Measurements from ENCODE around the gene IL3. TPM values are rescaled to one million over a fixed set of nuclear protein-coding genes. Genes with fewer than 3 reads are reported as not detected.

The IL3 gene
- total and polyA plus RNA-seq, 12 donors: not detected

DNA sequence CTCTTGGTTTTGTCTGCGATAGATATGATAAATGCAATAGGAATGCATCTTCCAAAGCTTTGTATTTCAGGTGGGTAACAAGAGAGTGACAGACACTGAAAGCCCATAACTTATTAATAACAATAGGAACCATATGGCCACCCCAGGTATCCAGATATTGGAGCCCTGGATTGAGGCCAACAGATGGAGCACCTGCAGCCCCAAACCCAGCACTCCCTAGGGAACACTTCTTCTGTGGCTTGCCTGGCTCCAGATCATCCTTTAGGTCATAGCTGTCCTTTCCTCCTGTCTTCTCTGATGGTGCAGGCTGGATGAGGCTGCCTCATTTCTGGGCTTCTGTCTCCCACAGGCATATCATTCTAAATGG, 5.0 kb upstream of the IL3 start:
- no peaks in the 10 kb centered on the region for H3K27me3 ChIP-seq
- H3K4me3 ChIP-seq: no peak overlapping the region
- intact Hi-C loops (cut with DNase I): no loop called here
- no peaks in the 10 kb centered on the region for H3K9me3 ChIP-seq
- ATAC-seq: no peak
- DNase-seq: no peak
- TF ChIP-seq, protein P1, sequence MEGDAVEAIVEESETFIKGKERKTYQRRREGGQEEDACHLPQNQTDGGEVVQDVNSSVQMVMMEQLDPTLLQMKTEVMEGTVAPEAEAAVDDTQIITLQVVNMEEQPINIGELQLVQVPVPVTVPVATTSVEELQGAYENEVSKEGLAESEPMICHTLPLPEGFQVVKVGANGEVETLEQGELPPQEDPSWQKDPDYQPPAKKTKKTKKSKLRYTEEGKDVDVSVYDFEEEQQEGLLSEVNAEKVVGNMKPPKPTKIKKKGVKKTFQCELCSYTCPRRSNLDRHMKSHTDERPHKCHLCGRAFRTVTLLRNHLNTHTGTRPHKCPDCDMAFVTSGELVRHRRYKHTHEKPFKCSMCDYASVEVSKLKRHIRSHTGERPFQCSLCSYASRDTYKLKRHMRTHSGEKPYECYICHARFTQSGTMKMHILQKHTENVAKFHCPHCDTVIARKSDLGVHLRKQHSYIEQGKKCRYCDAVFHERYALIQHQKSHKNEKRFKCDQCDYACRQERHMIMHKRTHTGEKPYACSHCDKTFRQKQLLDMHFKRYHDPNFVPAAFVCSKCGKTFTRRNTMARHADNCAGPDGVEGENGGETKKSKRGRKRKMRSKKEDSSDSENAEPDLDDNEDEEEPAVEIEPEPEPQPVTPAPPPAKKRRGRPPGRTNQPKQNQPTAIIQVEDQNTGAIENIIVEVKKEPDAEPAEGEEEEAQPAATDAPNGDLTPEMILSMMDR (IDR thresholded peaks at IDR 0.05): no peak
- H3K27ac ChIP-seq: no peak overlapping the region
- H3K4me1 ChIP-seq: no peaks in the 10 kb centered on the region
- 91 to 98% methylated on average over 1 of the region's 1 CpG for WGBS, 2 donors
- H3K36me3 ChIP-seq: no peaks in the 10 kb centered on the region

DNA sequence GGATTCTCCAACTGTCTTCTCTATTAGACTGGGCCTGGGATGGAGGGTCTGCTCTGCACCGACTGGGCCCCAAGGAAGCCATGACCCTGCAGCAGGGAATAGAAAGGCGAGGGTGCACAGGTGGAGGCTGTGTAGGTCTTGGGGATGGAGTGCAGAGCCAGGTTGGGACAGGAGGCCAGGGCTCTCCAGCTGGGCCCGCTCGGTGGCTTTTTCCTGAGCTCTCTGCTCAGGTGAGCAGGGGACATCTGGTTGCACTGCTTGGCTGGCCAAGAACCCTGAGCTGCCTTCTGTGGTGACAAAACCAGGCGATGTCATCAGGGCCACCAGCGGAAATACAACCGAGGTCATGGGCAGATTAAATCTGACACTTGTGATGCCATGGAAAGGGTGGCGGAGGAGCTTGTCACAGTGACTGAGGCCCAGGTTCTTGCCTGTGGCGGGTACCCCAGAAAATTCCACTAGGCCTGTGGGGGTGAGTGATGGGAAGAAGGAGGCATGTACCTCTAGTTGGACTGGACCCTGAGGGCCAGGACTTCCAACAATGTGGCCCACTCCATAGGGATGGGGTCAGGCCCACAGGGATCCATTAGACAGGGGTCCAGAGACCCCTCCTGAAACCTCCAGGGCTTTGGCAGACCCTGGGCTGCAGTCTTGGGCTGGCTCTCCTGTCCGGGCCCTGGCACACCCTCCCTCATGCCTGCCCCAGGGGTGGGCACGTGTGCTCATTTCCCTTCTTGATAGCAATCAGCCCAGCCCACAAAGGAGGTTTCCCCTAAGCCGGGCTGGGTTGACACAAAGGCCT, 4.4 kb upstream of the IL3 start:
- no peaks in the 10 kb centered on the region for H3K36me3 ChIP-seq
- DNase-seq: no peak
- WGBS, 2 donors: 77 to 78% methylated on average over 12 of the region's 12 CpGs
- H3K9me3 ChIP-seq: no peaks in the 10 kb centered on the region
- intact Hi-C loops (cut with DNase I): no loop called here
- TF ChIP-seq, protein P1 (IDR thresholded peaks at IDR 0.05): no peak
- peak in 4 of 8 donors; percentile 15 to 59 (median 30) for ATAC-seq
- H3K27me3 ChIP-seq: no peaks in the 10 kb centered on the region
- no peaks in the 10 kb centered on the region for H3K4me1 ChIP-seq
- H3K27ac ChIP-seq: no peak overlapping the region
- no peak overlapping the region for H3K4me3 ChIP-seq

DNA sequence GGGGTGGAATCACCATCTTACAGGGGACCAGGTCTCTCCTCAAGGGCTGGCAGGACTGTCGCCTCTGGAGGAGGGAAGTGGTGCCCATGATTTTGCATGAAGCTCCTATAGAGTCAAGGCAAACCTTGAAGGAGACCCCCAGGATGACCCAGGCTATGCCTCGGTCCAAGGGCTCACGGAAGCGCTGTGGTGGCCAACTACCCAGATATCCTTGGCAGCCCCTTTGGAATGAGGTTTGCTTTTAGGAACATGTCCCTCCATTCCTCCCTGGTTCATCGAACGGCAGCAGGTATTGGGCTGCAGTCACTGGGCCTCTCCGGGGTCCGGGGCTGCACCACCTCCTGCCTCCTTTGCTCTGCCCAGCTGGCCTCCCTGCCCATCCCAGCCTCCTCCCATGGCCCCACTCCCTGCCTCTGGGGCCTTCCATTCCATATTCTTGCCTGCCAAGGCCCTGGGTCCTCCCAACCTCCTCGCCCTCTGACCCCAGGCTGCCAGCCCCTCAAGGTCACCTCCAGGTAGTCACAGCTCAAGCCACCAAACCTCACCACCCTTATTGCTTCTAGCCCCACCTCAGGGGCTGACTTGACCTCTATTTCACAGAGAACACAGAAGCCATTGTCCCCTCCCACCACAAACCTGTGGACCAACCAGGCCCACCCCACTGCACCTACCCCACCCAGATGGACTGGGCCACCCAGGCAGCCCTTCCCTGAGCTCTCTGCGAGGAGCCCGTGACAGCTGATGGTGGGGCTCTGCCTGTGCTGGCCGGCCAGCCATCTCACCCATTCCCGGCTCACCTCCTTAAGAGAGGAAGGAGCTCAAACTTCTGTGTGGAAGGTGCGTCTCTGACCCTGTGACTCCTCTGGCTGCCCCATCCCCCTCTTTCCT, 3.6 kb upstream of the IL3 start:
- no peak overlapping the region for H3K27ac ChIP-seq
- no peak overlapping the region for H3K4me3 ChIP-seq
- H3K4me1 ChIP-seq: no peaks in the 10 kb centered on the region
- H3K36me3 ChIP-seq: no peaks in the 10 kb centered on the region
- TF ChIP-seq, protein P1 (IDR thresholded peaks at IDR 0.05): no peak
- intact Hi-C loops (cut with DNase I): no loop called here
- DNase-seq: no peak
- 86 to 90% methylated on average over 13 to 14 of the region's 14 CpGs for WGBS, 2 donors
- no peaks in the 10 kb centered on the region for H3K27me3 ChIP-seq
- no peaks in the 10 kb centered on the region for H3K9me3 ChIP-seq
- ATAC-seq: no peak

DNA sequence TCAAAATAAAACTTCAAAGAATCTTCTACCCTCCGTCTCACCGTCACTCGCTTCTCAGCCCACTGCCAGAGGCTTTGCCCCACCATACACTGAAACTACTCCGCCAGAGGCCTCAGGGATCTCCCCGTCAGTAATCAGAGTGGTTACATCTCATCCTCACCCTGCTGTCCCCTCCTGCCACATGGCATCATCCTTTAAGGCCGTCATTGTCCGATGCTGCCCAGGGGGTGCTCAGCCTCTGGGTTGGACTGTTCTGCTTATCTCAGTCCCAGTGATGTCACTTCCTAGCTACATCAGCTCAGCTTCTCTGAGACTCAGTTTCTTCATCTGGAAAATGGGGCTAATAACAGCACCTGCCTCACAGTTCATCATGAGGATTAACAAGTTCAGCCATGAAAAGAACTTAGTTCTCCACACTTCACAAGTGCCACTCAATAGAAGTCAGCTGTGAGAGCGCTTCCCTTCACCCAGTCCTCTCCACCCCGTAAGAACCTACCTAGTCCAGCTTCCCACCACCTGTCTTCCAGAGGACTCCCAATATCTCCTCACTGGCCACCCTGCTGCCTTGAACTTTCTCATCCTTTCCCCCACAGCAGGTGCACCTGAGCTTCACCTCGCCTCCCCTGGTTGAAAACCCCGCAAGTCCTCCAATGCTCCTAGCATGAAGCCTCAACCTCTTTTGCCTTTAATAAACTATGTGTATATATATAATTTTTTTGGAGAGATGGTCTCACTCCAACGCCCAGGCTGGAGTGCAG, 2.8 kb upstream of the IL3 start:
- WGBS, 2 donors: 85 to 89% methylated on average over 12 of the region's 12 CpGs
- no peaks in the 10 kb centered on the region for H3K4me1 ChIP-seq
- no peak for DNase-seq
- ATAC-seq: no peak
- intact Hi-C loops (cut with DNase I): no loop called here
- no peaks in the 10 kb centered on the region for H3K9me3 ChIP-seq
- TF ChIP-seq, protein P1 (IDR thresholded peaks at IDR 0.05): no peak
- H3K27ac ChIP-seq: no peak overlapping the region
- no peak overlapping the region for H3K4me3 ChIP-seq
- no peaks in the 10 kb centered on the region for H3K36me3 ChIP-seq
- no peaks in the 10 kb centered on the region for H3K27me3 ChIP-seq
